ENCODE results near the gene ATP5F1B. TPM values are rescaled to one million over a fixed set of nuclear protein-coding genes. Genes with fewer than 3 reads are reported as not detected.
A peak's percentile ranks its signal among the peaks of the same experiment; 100 is the strongest.

Gene ATP5F1B
- total and polyA plus RNA-seq, 9 of the 15 experiments (the other 6 are each of a cell fraction or from before 2014, with no cell fraction given), result 908 to 3,125 (median 1,482) TPM

DNA sequence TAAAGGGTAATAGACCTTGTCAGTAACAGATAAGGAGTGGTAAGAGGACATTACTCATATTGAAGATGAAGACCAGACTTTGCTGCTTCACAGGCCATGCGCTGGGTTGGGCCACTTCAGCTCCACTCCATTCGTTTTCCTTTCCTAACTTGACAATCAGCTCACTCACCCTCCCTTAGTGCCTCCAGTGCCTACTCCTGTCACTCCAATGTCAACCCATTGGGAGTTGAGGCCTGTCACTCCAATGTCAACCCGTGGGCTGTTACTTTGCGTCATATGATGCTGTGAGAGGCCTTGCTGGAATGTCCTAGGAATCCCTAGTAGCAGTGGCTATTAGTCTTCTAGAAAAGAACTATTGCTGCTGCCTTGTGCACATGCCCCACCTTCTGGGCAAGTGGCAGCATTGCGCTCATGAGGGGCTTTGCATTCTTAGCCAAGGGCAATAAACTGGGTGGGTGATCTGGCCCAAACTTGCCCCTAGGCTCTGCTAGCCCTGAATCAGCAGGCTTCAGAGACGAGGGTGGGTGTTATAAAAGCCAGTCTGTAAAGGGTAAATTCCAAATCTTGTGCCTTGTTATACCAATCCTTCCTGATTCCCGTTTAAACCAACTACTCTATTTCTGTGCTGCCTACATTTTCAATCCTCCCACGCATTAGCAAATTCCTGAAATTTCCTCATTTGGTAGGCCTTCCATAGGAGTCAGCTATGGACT, 51.7 kb downstream of the ATP5F1B start (continued):
- TF ChIP-seq, protein P1, sequence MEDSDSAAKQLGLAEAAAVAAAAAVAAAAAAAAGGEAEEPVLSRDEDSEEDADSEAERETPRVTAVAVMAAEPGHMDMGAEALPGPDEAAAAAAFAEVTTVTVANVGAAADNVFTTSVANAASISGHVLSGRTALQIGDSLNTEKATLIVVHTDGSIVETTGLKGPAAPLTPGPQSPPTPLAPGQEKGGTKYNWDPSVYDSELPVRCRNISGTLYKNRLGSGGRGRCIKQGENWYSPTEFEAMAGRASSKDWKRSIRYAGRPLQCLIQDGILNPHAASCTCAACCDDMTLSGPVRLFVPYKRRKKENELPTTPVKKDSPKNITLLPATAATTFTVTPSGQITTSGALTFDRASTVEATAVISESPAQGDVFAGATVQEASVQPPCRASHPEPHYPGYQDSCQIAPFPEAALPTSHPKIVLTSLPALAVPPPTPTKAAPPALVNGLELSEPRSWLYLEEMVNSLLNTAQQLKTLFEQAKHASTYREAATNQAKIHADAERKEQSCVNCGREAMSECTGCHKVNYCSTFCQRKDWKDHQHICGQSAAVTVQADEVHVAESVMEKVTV (CRISPR knock-in tag; IDR thresholded peaks at IDR 0.05), result peak; percentile 64
- TF ChIP-seq BCL6 (CRISPR knock-in tag; IDR thresholded peaks at IDR 0.05) (no peak), RAD21 (CRISPR knock-in tag; conservative IDR thresholded peaks at IDR 0.05 in 1 of 2, IDR thresholded peaks at IDR 0.05 in 1 of 2) (peak; percentile 60 to 79), PHB2 (IDR thresholded peaks at IDR 0.05; ENCODE audit: low read depth) (no peak), CREM (IDR thresholded peaks at IDR 0.05; ENCODE audit: low read depth) (peak; percentile 21; the same call in 1 of the 2 replicates), KDM1A (IDR thresholded peaks at IDR 0.05) (no peak), MAZ (CRISPR knock-in tag; conservative IDR thresholded peaks at IDR 0.05 in 1 of 2, IDR thresholded peaks at IDR 0.05 in 1 of 2) (no peak), XRCC4 (IDR thresholded peaks at IDR 0.05; ENCODE audit: extremely low read depth, insufficient read depth, insufficient read length) (no peak), FOXJ3 (CRISPR knock-in tag; IDR thresholded peaks at IDR 0.05) (no peak), ZNF644 (tag; IDR thresholded peaks at IDR 0.05; ENCODE audit: low read depth) (no peak), STAG1 (CRISPR knock-in tag; IDR thresholded peaks at IDR 0.05; ENCODE audit: borderline replicate concordance) (peak; percentile 54; the same call in 1 of the 2 replicates), ZNF444 (CRISPR knock-in tag; IDR thresholded peaks at IDR 0.05) (no peak), POLR3G (IDR thresholded peaks at IDR 0.05; ENCODE audit: extremely low read depth, insufficient read length, insufficient replicate concordance) (no peak), SIN3A (IDR thresholded peaks at IDR 0.05; ENCODE audit: borderline replicate concordance in 2 of 2, control insufficient read depth in 1 of 2, low read depth in 2 of 2, low read length in 2 of 2) (no peak), JUNB (CRISPR knock-in tag; conservative IDR thresholded peaks at IDR 0.05) (no peak), TFAM (CRISPR knock-in tag; conservative IDR thresholded peaks at IDR 0.05) (no peak), SMC3 (conservative IDR thresholded peaks at IDR 0.05; ENCODE audit: insufficient read depth, low read depth, low read length) (peak; percentile 82), ESRRA (IDR thresholded peaks at IDR 0.05; ENCODE audit: borderline replicate concordance, low read depth) (no peak), SRSF1 (IDR thresholded peaks at IDR 0.05; ENCODE audit: low read depth, low read length) (no peak), TRIM24 (IDR thresholded peaks at IDR 0.05) (no peak), PCBP2 (IDR thresholded peaks at IDR 0.05; ENCODE audit: low read depth, low read length, poor library complexity, severe bottlenecking) (no peak), TEAD4 (IDR thresholded peaks at IDR 0.05; ENCODE audit: low read length) (peak; percentile 29; the same call in 1 of the 2 replicates), TEAD4 (CRISPR knock-in tag; IDR thresholded peaks at IDR 0.05; ENCODE audit: borderline replicate concordance) (no peak), KAT8 (IDR thresholded peaks at IDR 0.05; ENCODE audit: low read depth) (no peak), ZNF143 (CRISPR knock-in tag; IDR thresholded peaks at IDR 0.05) (no peak)
- TF ChIP-seq, protein P2, sequence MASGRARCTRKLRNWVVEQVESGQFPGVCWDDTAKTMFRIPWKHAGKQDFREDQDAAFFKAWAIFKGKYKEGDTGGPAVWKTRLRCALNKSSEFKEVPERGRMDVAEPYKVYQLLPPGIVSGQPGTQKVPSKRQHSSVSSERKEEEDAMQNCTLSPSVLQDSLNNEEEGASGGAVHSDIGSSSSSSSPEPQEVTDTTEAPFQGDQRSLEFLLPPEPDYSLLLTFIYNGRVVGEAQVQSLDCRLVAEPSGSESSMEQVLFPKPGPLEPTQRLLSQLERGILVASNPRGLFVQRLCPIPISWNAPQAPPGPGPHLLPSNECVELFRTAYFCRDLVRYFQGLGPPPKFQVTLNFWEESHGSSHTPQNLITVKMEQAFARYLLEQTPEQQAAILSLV (tag; IDR thresholded peaks at IDR 0.05), result no peak
- TF ChIP-seq, protein P3, sequence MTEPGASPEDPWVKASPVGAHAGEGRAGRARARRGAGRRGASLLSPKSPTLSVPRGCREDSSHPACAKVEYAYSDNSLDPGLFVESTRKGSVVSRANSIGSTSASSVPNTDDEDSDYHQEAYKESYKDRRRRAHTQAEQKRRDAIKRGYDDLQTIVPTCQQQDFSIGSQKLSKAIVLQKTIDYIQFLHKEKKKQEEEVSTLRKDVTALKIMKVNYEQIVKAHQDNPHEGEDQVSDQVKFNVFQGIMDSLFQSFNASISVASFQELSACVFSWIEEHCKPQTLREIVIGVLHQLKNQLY (CRISPR knock-in tag; conservative IDR thresholded peaks at IDR 0.05), result no peak
